Esophagus squamous epithelium (tissue), 5 donors: ENCODE measurements around the gene CEACAM16. TPM values are rescaled to one million over a fixed set of nuclear protein-coding genes. Genes with fewer than 3 reads are reported as not detected.

ENCODE experiments used
- DNase-seq: peaks from one replicate; lab custom pipeline; 2025; lab: John Stamatoyannopoulos, UW
- H3K27ac ChIP-seq, 4 donors: fragments of 200-600 bp; sonication (generic); one replicate each; pipeline ENCODE4 v1.5.1; 2016 to 2019; ENCODE audit warnings: mild to moderate bottlenecking in 1 of 4
- H3K27me3 ChIP-seq, 4 donors: fragments of 200-600 bp; sonication (generic); 1 replicate in 3 of 4; 2 replicates in 1 of 4; pipeline versions ENCODE4 v1.5.1 to v1.6.0; 2017 to 2021; ENCODE audit warnings: antibody characterized with exemption in 1 of 4
- H3K36me3 ChIP-seq, 3 donors: fragments of 200-600 bp; sonication (generic); one replicate each; pipeline ENCODE4 v1.5.1; 2016 to 2019
- H3K4me1 ChIP-seq, 3 donors: fragments of 200-600 bp; sonication (generic); one replicate each; pipeline ENCODE4 v1.5.1; 2017 to 2019
- H3K4me3 ChIP-seq, 4 donors: fragments of 200-600 bp; sonication (generic); 1 replicate in 3 of 4; 2 replicates in 1 of 4; pipeline ENCODE4 v1.5.1; 2016 to 2019; ENCODE audit warnings: mild to moderate bottlenecking in 2 of 4, moderate library complexity in 1 of 4
- H3K9me3 ChIP-seq, 3 donors: fragments of 200-600 bp; sonication (generic); one replicate each; pipeline ENCODE4 v1.5.1; 2016 to 2019
- CTCF ChIP-seq, 6 experiments: fragments of 450-650 bp in 4 of 6; fragments of 200-600 bp in 2 of 6; sonication (generic) in 2 of 6; IDR thresholded peaks; one replicate each; pipeline ENCODE4 v1.5.1; 2016 to 2019; ENCODE audit warnings: antibody characterized with exemption in 6 of 6, mild to moderate bottlenecking in 4 of 6, moderate library complexity in 4 of 6
- POLR2A ChIP-seq, 4 donors: fragments of 450-650 bp; IDR thresholded peaks; one replicate each; pipeline ENCODE4 v1.6.1; 2017; ENCODE audit warnings: antibody characterized with exemption in 4 of 4, mild to moderate bottlenecking in 4 of 4, moderate library complexity in 3 of 4
- WGBS, 2 donors: methylation state at CpG; one replicate each; pipeline ENCODE4 v1.1.5; 2018; 5-methylcytosine and 5-hydroxymethylcytosine counted together
- intact Hi-C: fragments of 100-400 bp; cut with DNase I; formaldehyde crosslinking; loops from one replicate; pipeline ENCODE4 v1.15.0; 2022
- total RNA-seq, 4 donors: library from RNA; depleted of rRNA; stranded (reverse); fragments of >200 nt; gene quantifications; one replicate each; pipeline ENCODE4 v1.1.0, GENCODE V29; 2016
- donor health status: DM: yes; HTN: yes; CAD: no.

Gene CEACAM16
- total RNA-seq, 4 donors from 2014 or later, result not detected

DNA sequence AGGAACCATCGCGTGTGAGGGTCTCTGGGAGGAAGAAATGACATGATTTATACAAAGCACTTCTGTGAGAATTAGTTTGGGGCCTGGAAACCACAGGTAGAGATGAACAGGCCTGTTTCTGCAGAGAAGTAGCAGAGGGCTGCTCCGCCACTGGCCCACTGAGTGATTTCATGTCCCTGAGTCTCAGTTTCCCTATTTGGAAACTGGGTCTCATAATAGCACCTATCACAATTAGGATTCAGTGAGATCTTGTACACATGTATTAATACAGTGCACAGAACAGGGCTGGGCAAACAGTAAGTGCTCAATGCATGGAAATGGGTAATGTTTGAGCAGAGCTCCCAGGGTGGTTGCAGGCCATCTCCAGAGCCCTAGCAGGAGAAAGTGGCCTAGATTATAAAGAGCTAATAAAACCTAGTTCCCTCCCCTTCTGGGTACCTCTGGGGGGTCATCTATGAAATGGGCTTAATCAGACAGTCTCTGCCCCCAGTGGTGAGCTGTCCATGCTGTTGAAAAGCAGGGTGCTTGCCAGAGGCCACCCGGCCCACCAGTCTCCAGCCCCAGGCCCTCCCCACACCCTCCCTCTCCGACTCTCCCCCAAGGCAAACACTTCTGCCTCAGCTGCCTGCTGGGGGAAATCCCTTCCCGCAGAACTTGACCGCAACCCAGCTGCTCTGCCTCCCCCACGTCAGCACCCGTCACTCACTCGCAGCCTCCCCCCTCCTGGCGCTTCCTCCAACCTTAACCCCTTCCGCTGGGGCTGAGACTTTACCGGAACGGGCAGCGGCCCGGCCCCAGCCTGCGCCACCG, 54.1 kb downstream of the CEACAM16 start:
- DNase-seq, result peak; percentile 83
- WGBS, 2 donors, result 12 to 26% methylated on average over 5 to 7 of the region's 18 CpGs
- peaks cover 15 to 60% (median 30%) of the 10 kb centered on the region in 3 donors for H3K36me3 ChIP-seq
- H3K27ac ChIP-seq, result peak overlapping the region; percentile 90 to 100 (median 95)
- intact Hi-C loops, result no loop called here
- TF ChIP-seq POLR2A (IDR thresholded peaks at IDR 0.05), result peak in 1 of 4 donors; percentile 54
- TF ChIP-seq CTCF (IDR thresholded peaks at IDR 0.05), result peak in 1 of 6 experiments; percentile 18
- no peaks in the 10 kb centered on the region for H3K27me3 ChIP-seq
- no peaks in the 10 kb centered on the region for H3K9me3 ChIP-seq
- H3K4me3 ChIP-seq, result peak overlapping the region; percentile 22 to 70 (median 58)
- peaks cover 68 to 95% (median 72%) of the 10 kb centered on the region in 3 donors for H3K4me1 ChIP-seq

- TF ChIP-seq CTCF (IDR thresholded peaks at IDR 0.05) (no peak), POLR2A (IDR thresholded peaks at IDR 0.05) (no peak)
- 0% methylated on average over 1 to 3 of the region's 11 CpGs for WGBS, 2 donors
- H3K36me3 ChIP-seq, result peaks cover 19 to 65% (median 35%) of the 10 kb centered on the region in 3 donors
- peak overlapping the region; percentile 22 to 70 (median 58) for H3K4me3 ChIP-seq
- no peaks in the 10 kb centered on the region for H3K9me3 ChIP-seq
- peak overlapping the region; percentile 90 to 100 (median 95) for H3K27ac ChIP-seq
- H3K27me3 ChIP-seq, result no peaks in the 10 kb centered on the region
- intact Hi-C loops, result no loop called here
- DNase-seq, result no peak
- peaks cover 71 to 97% (median 78%) of the 10 kb centered on the region in 3 donors for H3K4me1 ChIP-seq
Observed at GRCh38 chr19:44753626-44753931, 54.6 kb downstream of the CEACAM16 start.

DNA sequence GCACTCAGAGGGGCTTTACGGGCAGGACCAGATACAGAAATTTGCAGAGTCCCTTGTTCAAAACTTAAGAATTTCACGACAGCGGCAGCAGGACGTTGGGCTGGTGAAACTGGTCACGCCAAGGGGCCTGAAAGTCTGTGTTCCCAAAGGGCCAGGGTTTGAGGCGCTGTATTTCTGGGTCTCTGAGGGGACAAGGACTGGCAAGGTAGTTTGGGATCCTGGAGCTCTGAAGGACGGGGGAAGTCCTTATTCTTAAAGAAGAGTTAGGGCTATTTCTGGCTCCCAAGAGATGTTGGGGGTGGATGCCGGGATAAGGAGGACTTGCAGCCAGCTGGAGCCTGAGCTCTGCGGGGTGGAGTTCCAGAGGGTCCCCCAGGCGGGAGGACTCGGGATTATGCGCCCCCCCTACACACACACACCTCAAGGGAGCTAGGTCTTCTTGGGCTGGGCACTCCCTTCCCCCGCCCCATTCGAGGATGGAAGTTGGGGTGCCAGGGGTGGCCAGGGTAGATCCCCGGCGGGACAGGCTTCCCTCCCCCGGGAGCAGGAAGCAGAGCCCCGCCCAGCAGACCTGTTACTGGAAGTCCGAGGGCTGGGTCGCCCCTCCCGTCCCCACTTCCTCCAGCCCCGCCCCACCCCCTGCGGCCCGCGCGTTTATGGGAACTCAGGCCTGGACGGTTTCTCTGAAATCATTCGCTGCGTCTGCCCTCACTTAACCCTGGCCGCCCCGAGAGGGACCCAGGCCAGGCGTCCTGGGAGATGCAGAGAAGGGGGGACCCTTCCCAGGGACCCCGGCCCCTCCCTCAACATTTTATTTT, 55.2 kb downstream of the CEACAM16 start:
- no peaks in the 10 kb centered on the region for H3K27me3 ChIP-seq
- peak overlapping the region; percentile 90 to 100 (median 95) for H3K27ac ChIP-seq
- peak overlapping the region; percentile 22 to 70 (median 58) for H3K4me3 ChIP-seq
- intact Hi-C loops, result no loop called here
- peak; percentile 79 for DNase-seq
- peaks cover 77 to 100% (median 79%) of the 10 kb centered on the region in 3 donors for H3K4me1 ChIP-seq
- TF ChIP-seq POLR2A (IDR thresholded peaks at IDR 0.05), result peak in 1 of 4 donors; percentile 68
- no peak for TF ChIP-seq CTCF (IDR thresholded peaks at IDR 0.05)
- peaks cover 24 to 71% (median 40%) of the 10 kb centered on the region in 3 donors for H3K36me3 ChIP-seq
- WGBS, 2 donors, result 0 to 1% methylated on average over 10 to 19 of the region's 33 CpGs
- no peaks in the 10 kb centered on the region for H3K9me3 ChIP-seq

GRCh38 chr19:44754750-44755080, 55.8 kb downstream of the CEACAM16 start:
- WGBS, 2 donors, result 18 to 19% methylated on average over 10 to 11 of the region's 11 CpGs
- Histone ChIP-seq H3K9me3 (no peaks in the 10 kb centered on the region), H3K27ac (peak overlapping the region; percentile 90 to 100 (median 95)), H3K36me3 (peaks cover 30 to 77% (median 46%) of the 10 kb centered on the region in 3 donors), H3K4me1 (peaks cover 76 to 100% (median 80%) of the 10 kb centered on the region in 3 donors), H3K27me3 (no peaks in the 10 kb centered on the region), H3K4me3 (peak overlapping the region; percentile 22 to 70 (median 58))
- DNase-seq, result no peak
- intact Hi-C loops, result no loop called here
- TF ChIP-seq CTCF (IDR thresholded peaks at IDR 0.05), result no peak
- no peak for TF ChIP-seq POLR2A (IDR thresholded peaks at IDR 0.05)
